Mucosa of descending colon (tissue), 3 donors: ENCODE data around the gene UBE2M. TPM values are rescaled to one million over a fixed set of nuclear protein-coding genes. Genes with fewer than 3 reads are reported as not detected.

Source experiments
- ATAC-seq: fragments of 200-7000 bp; cut with Tn5 transposase; one replicate; pipeline ENCODE4 v1.9.1; 2020; ENCODE audit warnings: mild to moderate bottlenecking, moderate library complexity
- DNase-seq, 3 donors: peaks; one replicate each; pipeline ENCODE4 v3.0.0-alpha.2; 2020
- H3K36me3 ChIP-seq: fragments of 200-600 bp; one replicate; pipeline ENCODE4 v1.8.0; 2021; ENCODE audit warnings: low read depth, mild to moderate bottlenecking
- H3K4me1 ChIP-seq: fragments of 200-600 bp; one replicate; pipeline ENCODE4 v1.8.0; 2021; ENCODE audit warnings: low read depth, mild to moderate bottlenecking
- H3K4me3 ChIP-seq: fragments of 200-600 bp; one replicate; pipeline ENCODE4 v1.8.0; 2021; ENCODE audit warnings: mild to moderate bottlenecking
- H3K9me3 ChIP-seq: fragments of 200-600 bp; one replicate; pipeline ENCODE4 v1.8.0; 2021; ENCODE audit warnings: mild to moderate bottlenecking
- CTCF ChIP-seq: fragments of 200-600 bp; IDR thresholded peaks from one replicate; pipeline ENCODE4 v1.8.0; 2022; ENCODE audit warnings: antibody characterized with exemption, mild to moderate bottlenecking
- intact Hi-C, 2 donors: fragments of 100-400 bp; cut with DNase I in 1 of 2; cut with micrococcal nuclease in 1 of 2; formaldehyde crosslinking; loops; one replicate each; pipeline versions ENCODE4 v1.11.0 to v1.11.1; 2022; cut with DNase I, micrococcal nuclease
- total RNA-seq, 3 donors: library from RNA; stranded (reverse); fragmentation: NEBNext Ultra II Directional in 2 of 3; extraction: Animal tissue kit (Norgen Biotek cat#: 25700) in 2 of 3; gene quantifications; one replicate each; pipeline versions ENCODE4 v1.2.1 to v1.2.4, GENCODE V29; 2021 to 2023
- donor health status: DM: no; HTN: no; CAD: no; lungs with moderate emphysema.
- donor health status: DM: no; HTN: no; CAD: no.
- donor health status: DM: no; HTN: yes; CAD: no.

The UBE2M gene
- total RNA-seq, 3 donors from 2014 or later, result 49.4 to 101 (median 66.7) TPM

DNA sequence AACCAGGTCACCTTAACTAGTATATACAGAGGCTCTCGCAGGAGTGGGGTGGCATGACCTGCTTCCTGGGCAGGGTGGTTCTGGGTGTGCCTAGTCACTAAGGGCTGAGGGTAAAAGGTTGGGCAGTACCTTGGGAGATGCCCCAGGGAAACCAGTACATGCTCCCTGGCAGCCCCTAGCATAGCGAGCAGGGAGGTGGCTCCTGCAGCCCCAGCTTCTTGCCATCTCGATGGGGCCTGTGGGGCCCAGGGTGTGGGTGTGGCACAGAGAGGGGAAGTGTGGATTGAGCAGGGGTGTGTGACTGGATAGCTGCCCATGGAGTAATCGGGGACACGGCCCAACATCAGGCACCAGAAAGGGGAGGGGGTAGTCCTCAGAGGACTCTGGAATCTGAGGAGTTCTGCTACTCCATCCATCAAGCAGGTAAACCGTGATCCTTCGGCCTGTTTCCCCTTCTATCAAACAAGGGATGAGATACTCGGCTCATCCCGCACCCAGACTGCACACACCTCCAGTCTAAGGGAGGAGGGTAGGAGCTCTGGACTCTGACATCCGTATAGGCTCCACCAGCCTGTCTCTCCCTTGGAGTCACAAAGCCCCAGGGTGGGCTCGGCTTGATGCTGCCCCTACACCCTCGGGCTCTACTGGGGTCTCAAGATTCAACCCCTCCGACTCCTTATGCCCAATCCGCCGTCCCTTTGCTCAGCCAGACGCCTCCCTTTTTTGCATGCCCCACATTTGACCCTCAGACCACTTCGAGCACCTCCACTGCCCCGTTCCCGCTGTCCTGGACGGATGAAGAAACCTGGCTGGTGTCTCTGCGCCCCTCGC is 39.9 kb downstream of the UBE2M start:
- Histone ChIP-seq H3K36me3 (no peaks in the 10 kb centered on the region), H3K9me3 (no peaks in the 10 kb centered on the region), H3K4me3 (peak overlapping the region; percentile 43), H3K4me1 (peaks cover 32% of the 10 kb centered on the region)
- TF ChIP-seq CTCF, result no peak
- ATAC-seq, result no peak
- intact Hi-C loops, result no loop called here
- DNase-seq, result peak in 2 of 3 donors; percentile 57 to 65

DNA sequence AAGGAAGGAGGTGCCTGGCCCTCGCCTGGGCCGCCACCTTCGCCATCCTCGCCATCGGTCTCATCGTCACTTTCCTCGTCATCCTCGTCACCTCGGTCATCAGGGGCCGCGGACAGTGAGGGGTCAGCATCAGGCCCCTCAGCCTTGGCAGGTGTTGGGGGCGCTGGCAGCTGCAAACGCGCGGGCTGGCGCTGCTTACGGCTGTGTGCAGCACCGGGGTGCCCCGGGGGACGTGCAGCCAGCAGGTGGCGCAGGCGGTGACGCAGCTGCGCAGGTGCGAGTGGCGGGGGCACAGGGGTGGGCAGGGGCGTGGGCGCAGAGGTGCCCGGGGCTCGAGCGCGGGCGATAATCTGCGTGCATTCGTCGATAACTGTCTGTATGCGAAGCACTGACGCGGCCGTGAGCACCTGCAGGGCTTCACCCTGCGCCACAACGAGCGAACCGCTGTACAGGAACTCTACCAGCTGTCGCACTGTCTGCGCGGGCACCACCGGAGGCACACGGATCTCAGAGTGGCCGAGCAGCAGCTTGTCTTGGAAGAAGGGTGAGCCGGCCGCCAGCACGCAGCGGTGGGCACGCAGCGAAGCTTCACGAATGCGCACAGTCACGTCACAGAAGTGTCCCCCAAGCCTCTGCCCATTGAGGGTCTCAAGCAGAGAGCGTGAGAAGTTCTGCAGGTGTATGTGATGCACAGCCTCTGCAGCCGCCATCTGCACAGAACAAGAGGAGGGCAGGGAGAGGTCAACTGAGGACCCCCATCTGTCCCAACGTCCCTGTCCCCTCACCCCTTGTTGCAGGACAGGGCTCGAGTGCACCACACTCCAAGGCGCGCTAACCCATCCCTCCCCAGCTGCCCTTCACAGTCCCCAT is 41.2 kb downstream of the UBE2M start:
- ATAC-seq, result no peak
- peak in 2 of 3 donors; percentile 39 to 58 for DNase-seq
- no peaks in the 10 kb centered on the region for H3K9me3 ChIP-seq
- intact Hi-C loops, result no loop called here
- H3K36me3 ChIP-seq, result no peaks in the 10 kb centered on the region
- TF ChIP-seq CTCF, result no peak
- no peak overlapping the region for H3K4me3 ChIP-seq
- H3K4me1 ChIP-seq, result peaks cover 38% of the 10 kb centered on the region

DNA sequence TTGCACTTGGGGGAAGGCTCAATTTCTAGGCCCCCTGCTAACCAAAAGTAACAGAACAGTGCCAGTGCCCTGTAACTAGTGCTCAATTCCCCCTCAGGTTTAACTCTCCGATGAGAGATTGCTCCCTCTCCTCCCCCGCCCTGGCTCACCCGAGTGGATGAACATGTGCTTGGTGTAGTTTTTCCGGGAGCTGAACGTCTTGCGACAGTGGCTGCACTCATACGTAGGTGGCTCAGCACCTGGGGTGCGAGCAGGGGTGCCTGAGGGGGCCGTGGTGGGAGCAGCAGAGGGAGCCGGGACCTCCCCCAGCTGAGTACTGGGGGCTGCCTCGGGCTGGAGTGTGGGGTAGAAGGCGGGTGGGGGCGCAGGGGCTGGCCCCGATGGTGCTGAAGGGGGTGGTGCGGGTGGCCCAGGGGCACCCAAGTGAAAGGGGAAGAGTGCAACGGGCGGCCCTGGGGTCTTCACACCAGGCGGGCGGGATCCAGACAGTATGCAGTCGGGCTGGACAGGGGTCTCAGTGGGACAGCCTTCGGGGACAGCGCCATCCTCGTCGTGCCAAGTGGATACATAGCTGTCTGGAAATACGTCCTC is 42.1 kb downstream of the UBE2M start:
- DNase-seq (no peak), ATAC-seq (no peak)
- no peak overlapping the region for H3K4me3 ChIP-seq
- H3K36me3 ChIP-seq, result no peaks in the 10 kb centered on the region
- H3K4me1 ChIP-seq, result peaks cover 45% of the 10 kb centered on the region
- intact Hi-C loops, result no loop called here
- no peak for TF ChIP-seq CTCF
- H3K9me3 ChIP-seq, result no peaks in the 10 kb centered on the region

DNA sequence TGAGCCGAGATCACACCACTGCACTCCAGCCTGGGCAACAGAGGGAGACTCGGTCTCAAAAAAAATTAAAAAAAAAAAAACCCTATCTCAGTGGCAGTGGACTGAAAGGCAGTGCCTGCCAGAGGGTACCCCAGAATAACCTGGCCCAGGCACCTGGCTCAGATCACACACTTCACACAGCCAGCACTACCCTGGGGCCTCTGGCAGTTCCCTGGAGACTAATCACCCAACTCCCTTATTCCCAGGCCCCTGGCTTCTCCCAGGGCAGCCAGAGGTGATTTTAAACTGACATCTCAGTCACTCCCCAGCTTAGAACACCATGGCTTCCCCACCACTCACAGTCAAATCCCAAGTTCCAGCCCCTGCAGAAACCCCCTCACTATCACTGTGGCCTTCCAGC is 43.2 kb downstream of the UBE2M start:
- no peak for DNase-seq
- TF ChIP-seq CTCF, result no peak
- no peak for ATAC-seq
- no peaks in the 10 kb centered on the region for H3K36me3 ChIP-seq
- H3K9me3 ChIP-seq, result no peaks in the 10 kb centered on the region
- intact Hi-C loops, result no loop called here
- peaks cover 41% of the 10 kb centered on the region for H3K4me1 ChIP-seq
- H3K4me3 ChIP-seq, result no peak overlapping the region

- no peak for TF ChIP-seq CTCF
- intact Hi-C loops, result no loop called here
- Histone ChIP-seq H3K4me3 (no peak overlapping the region), H3K36me3 (no peaks in the 10 kb centered on the region), H3K9me3 (no peaks in the 10 kb centered on the region), H3K4me1 (peaks cover 39% of the 10 kb centered on the region)
- ATAC-seq (no peak), DNase-seq (no peak)
Measured at GRCh38 chr19:58514564-58515022, 43.8 kb downstream of the UBE2M start.
